Liver (tissue), 3 donors: ENCODE measurements around the gene CTSC.

Experiments used
- CTCF ChIP-seq: fragments of 150-350 bp; IDR thresholded peaks from 2 replicates; pipeline ENCODE4 v1.5.1; 2017; ENCODE audit warnings: improper control_type of control experiment, low read depth, low read length; ENCODE audit not compliant: missing input control
- SP1 ChIP-seq: IDR thresholded peaks from 2 replicates; pipeline ENCODE4 v1.6.1; 2018; ENCODE audit warnings: antibody characterized with exemption, mild to moderate bottlenecking
- TF ChIP-seq, protein P1 (sequence below): IDR thresholded peaks from 2 replicates; pipeline ENCODE4 v1.6.1; 2016; ENCODE audit warnings: antibody characterized with exemption, mild to moderate bottlenecking
- donor health status: healthy.
- donor health status: healthy.

DNA sequence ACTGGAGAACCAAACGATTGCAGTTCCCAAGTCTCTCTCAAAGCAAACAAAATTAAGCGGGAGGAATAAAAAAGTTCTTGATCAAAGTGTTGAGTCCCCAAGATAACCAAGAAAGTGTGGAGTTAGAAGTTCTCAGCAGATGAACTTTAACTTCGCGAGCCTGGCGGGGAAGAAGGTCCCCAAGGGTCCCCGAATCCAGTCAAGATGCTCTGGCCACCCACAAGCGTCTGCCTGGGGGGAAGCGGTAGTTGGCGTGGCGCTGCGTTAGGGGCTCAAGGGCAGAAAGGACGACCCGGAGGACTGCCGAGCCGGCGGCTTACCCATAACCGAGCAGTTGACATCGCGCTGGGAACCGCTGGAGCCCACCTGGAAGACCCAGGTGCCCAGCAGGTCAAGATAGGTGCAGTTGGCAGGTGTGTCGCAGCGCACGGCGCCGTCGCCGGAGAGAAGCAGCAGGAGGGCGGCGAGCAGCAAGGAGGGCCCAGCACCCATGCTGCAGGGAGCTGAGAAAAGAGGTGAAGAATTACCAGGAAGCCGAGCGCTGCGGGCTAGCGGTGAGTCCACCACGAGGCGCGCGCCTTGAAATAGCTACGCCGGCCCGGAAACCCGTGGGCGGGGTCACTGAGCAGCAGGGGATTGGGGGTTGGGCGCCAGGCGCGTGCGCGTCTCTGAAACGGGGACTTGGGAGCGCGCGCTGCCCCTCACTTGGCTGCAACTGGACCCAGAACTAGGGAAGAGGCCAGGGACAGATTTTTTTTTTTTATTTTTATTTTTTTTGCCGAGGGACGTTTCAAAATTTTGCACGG is at the start of gene CTSC:
- no peak for TF ChIP-seq CTCF
- TF ChIP-seq, protein P1, sequence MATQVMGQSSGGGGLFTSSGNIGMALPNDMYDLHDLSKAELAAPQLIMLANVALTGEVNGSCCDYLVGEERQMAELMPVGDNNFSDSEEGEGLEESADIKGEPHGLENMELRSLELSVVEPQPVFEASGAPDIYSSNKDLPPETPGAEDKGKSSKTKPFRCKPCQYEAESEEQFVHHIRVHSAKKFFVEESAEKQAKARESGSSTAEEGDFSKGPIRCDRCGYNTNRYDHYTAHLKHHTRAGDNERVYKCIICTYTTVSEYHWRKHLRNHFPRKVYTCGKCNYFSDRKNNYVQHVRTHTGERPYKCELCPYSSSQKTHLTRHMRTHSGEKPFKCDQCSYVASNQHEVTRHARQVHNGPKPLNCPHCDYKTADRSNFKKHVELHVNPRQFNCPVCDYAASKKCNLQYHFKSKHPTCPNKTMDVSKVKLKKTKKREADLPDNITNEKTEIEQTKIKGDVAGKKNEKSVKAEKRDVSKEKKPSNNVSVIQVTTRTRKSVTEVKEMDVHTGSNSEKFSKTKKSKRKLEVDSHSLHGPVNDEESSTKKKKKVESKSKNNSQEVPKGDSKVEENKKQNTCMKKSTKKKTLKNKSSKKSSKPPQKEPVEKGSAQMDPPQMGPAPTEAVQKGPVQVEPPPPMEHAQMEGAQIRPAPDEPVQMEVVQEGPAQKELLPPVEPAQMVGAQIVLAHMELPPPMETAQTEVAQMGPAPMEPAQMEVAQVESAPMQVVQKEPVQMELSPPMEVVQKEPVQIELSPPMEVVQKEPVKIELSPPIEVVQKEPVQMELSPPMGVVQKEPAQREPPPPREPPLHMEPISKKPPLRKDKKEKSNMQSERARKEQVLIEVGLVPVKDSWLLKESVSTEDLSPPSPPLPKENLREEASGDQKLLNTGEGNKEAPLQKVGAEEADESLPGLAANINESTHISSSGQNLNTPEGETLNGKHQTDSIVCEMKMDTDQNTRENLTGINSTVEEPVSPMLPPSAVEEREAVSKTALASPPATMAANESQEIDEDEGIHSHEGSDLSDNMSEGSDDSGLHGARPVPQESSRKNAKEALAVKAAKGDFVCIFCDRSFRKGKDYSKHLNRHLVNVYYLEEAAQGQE, result peak; percentile 42
- TF ChIP-seq SP1, result peak; percentile 30
